ENCODE measurements around the gene TOX3.

Gene TOX3

GRCh38 chr16:52389045-52389444 lies 157.9 kb downstream of the TOX3 start:
- Histone ChIP-seq H3K27me3 (ENCODE audit: control insufficient read depth in 2 of 2, insufficient read depth in 2 of 2, low read length in 2 of 2) (no peaks in the 10 kb centered on the region), H3K9ac (ENCODE audit: low read depth in 1 of 2, low read length in 2 of 2) (no peak overlapping the region), H3K36me3 (ENCODE audit: control insufficient read depth in 2 of 2, insufficient read depth in 2 of 2, low read length in 2 of 2) (no peaks in the 10 kb centered on the region), H3K27ac (ENCODE audit: low read depth in 2 of 2, low read length in 2 of 2) (no peak overlapping the region), H3K4me3 (ENCODE audit: low read length in 2 of 2) (no peak overlapping the region), H3K4me1 (ENCODE audit: control insufficient read depth in 2 of 2, insufficient read depth in 2 of 2, low read length in 2 of 2) (no peaks in the 10 kb centered on the region), H3K9me3 (ENCODE audit: control insufficient read depth in 2 of 2, low read length in 2 of 2) (no peaks in the 10 kb centered on the region)

Measured in mucosa of rectum (tissue), 2 donors.